HEK293T (cell line): ENCODE measurements around the gene RIMS1.

Source experiments
- CTCF ChIA-PET: fragments of 350-600 bp; formaldehyde crosslinking; extraction: SDS; loops from one replicate; lab custom pipeline; 2021; ENCODE audit warnings: antibody characterized with exemption, inconsistent platforms; lab: Yijun Ruan, JAX
- POLR2A ChIA-PET: fragments of 350-600 bp; formaldehyde crosslinking; extraction: SDS; loops from one replicate; lab custom pipeline; 2020; ENCODE audit warnings: antibody characterized with exemption, inconsistent platforms; lab: Yijun Ruan, JAX
- DNase-seq: peaks from one replicate; pipeline ENCODE4 v3.0.0; 2012; ENCODE audit warnings: mixed read lengths; ENCODE audit errors: extremely low spot score
- ARNT ChIP-seq: fragments of 450-650 bp; IDR thresholded peaks from 2 replicates; pipeline ENCODE4 v1.6.1; 2017; ENCODE audit warnings: mild to moderate bottlenecking
- BHLHE40 ChIP-seq: fragments of 450-650 bp; IDR thresholded peaks from 2 replicates; pipeline ENCODE4 v1.6.1; 2016; ENCODE audit warnings: mild to moderate bottlenecking, moderate library complexity, borderline replicate concordance
- CTBP1 ChIP-seq: fragments of 450-650 bp; IDR thresholded peaks from 2 replicates; pipeline ENCODE4 v1.6.1; 2016; ENCODE audit warnings: borderline replicate concordance
- ELF4 ChIP-seq: fragments of 450-650 bp; IDR thresholded peaks from 2 replicates; pipeline ENCODE4 v1.6.1; 2017; ENCODE audit warnings: antibody characterized with exemption
- FOXA1 ChIP-seq: fragments of 450-650 bp; IDR thresholded peaks from 2 replicates; pipeline ENCODE4 v1.6.1; 2016; ENCODE audit warnings: mild to moderate bottlenecking
- FOXK2 ChIP-seq: fragments of 450-650 bp; IDR thresholded peaks from 2 replicates; pipeline ENCODE4 v1.6.1; 2016; ENCODE audit warnings: mild to moderate bottlenecking
- FOXM1 ChIP-seq: fragments of 450-650 bp; IDR thresholded peaks from 2 replicates; pipeline ENCODE4 v1.6.1; 2017; ENCODE audit warnings: mild to moderate bottlenecking, borderline replicate concordance
- HDGF ChIP-seq: fragments of 450-650 bp; IDR thresholded peaks from 2 replicates; pipeline ENCODE4 v1.6.1; 2017; ENCODE audit warnings: antibody characterized with exemption, borderline replicate concordance
- L3MBTL2 ChIP-seq: fragments of 450-650 bp; conservative IDR thresholded peaks from 2 replicates; pipeline ENCODE4 v1.6.1; 2016; ENCODE audit warnings: mild to moderate bottlenecking
- LEF1 ChIP-seq: fragments of 450-650 bp; IDR thresholded peaks from 2 replicates; pipeline ENCODE4 v1.6.1; 2017; ENCODE audit warnings: mild to moderate bottlenecking, borderline replicate concordance
- NFRKB ChIP-seq: fragments of 450-650 bp; IDR thresholded peaks from 2 replicates; pipeline ENCODE4 v1.6.1; 2016; ENCODE audit warnings: mild to moderate bottlenecking, moderate library complexity
- PKNOX1 ChIP-seq: fragments of 450-650 bp; IDR thresholded peaks from 2 replicates; pipeline ENCODE4 v1.6.1; 2016
- SP1 ChIP-seq: fragments of 450-650 bp; IDR thresholded peaks from 2 replicates; pipeline ENCODE4 v1.6.1; 2017
- SUZ12 ChIP-seq: fragments of 450-650 bp; IDR thresholded peaks from 2 replicates; pipeline ENCODE4 v1.6.1; 2016; ENCODE audit warnings: mild to moderate bottlenecking
- TARDBP ChIP-seq: fragments of 450-650 bp; IDR thresholded peaks from 2 replicates; pipeline ENCODE4 v1.6.1; 2016
- ZNF384 ChIP-seq: fragments of 450-650 bp; IDR thresholded peaks from 2 replicates; pipeline ENCODE4 v1.6.1; 2016

The RIMS1 gene

DNA sequence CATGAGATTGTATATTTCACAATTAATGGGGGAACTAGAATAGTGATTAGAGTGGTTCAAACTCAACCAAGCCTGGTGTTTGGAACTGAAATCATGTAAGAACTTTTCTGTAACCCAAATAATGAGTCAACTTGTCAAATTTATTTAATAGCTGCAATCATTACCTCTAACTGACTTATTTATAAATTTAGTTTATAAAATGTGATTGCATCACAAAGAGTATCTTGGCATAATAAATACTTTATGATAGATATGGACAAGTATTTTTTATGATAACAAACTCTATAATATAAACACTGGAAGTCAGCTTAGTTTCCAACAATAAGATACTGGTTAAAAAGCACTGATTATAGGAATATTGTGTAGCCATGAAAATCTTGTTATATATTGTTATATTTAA, 319.1 kb downstream of the RIMS1 start:
- TF ChIP-seq BHLHE40 (no peak), SUZ12 (no peak), FOXA1 (no peak), SP1 (no peak), LEF1 (no peak), ZNF384 (no peak)
- ChIA-PET POLR2A (no interaction called here), CTCF (no interaction called here)
- no peak for DNase-seq

DNA sequence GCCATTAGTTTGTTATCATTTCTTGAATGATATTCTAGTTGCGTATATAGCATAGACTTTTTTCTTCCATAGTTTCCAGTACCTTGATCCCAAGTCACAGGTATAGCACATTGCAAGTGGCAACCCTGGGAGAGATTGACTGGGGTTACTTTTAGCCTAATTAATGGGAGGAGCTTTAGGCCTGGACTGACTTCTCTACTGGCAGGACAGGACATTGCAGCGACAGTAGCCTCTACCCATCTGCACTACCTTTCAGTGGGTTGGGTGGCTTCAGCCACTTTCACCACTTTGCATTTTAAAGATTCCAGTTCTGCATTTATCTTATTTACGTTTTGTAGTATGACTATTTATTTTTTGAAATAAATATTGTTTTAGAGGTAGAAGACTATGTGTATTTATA, 320.3 kb downstream of the RIMS1 start:
- TF ChIP-seq HDGF (no peak), SP1 (no peak)
- CTCF ChIA-PET, result interaction anchor here (0.6 kb wide), 2 partner anchors 124 to 186 kb away, joined by 3 read pairs; no protein-coding TSS in a partner anchor
- POLR2A ChIA-PET, result no interaction called here
- DNase-seq, result peak; percentile 7

DNA sequence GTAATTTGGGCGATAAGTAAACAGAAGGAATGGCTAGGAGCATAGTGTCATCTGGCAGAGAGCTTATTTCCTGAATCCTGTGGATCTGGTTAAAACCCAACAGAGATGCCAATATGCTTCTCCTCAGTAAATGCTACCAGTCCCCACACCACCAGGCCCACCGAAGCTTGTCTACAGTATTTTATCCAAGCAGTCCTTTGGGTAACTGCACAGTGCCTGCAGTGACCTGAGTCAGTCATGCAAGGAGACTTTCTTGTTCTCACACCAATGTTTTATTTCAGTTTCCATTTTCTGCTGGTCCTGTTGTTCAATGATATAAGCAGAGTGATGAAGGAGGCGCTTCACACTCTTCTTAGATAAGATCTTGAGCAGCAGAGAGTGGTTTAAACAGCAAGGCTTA, 326.3 kb downstream of the RIMS1 start:
- TF ChIP-seq SP1 (no peak), CTBP1 (no peak), FOXK2 (no peak), LEF1 (no peak), ZNF384 (no peak), ELF4 (no peak), ARNT (no peak), PKNOX1 (no peak), L3MBTL2 (no peak)
- POLR2A ChIA-PET, result no interaction called here
- CTCF ChIA-PET, result interaction anchor here (0.6 kb wide), 2 partner anchors 73 to 817 kb away, joined by 3 read pairs; no protein-coding TSS in a partner anchor
- no peak for DNase-seq

DNA sequence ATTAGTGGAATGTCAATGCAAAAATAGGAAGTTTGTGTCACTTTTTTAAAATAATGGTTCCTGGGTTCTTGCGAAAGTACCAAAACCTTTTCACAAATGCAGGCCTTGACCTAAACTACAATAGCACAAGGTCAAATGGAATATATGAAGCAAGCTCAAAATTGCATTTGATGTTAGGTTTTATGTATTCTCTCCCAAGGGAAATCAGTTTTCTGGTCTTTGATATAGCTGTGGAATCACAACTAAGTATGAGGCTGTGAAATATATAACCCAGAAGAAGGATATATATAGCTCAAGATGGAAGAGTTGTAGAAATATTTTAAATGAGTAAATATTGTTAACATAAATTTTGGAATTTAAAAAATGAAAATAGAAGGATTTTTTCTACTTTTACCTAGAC, 327.3 kb downstream of the RIMS1 start:
- TF ChIP-seq HDGF (no peak), ARNT (no peak), TARDBP (no peak), ELF4 (no peak), FOXA1 (no peak), CTBP1 (no peak), SUZ12 (no peak), BHLHE40 (no peak), LEF1 (no peak)
- no peak for DNase-seq
- POLR2A ChIA-PET, result no interaction called here
- CTCF ChIA-PET, result no interaction called here

- ChIA-PET CTCF (no interaction called here), POLR2A (no interaction called here)
- no peak for DNase-seq
- TF ChIP-seq FOXK2, result no peak
- no peak for TF ChIP-seq ZNF384
- no peak for TF ChIP-seq L3MBTL2
- TF ChIP-seq TARDBP, result no peak
- TF ChIP-seq ELF4, result no peak
- TF ChIP-seq SUZ12, result no peak
- TF ChIP-seq BHLHE40, result no peak
- no peak for TF ChIP-seq HDGF
- no peak for TF ChIP-seq LEF1
- TF ChIP-seq FOXA1, result no peak
- no peak for TF ChIP-seq ARNT
- no peak for TF ChIP-seq CTBP1
- no peak for TF ChIP-seq FOXM1
- no peak for TF ChIP-seq SP1
- TF ChIP-seq NFRKB, result no peak
These were observed 330.1 kb downstream of the RIMS1 start for GRCh38 chr6:72216222-72217068.

DNA sequence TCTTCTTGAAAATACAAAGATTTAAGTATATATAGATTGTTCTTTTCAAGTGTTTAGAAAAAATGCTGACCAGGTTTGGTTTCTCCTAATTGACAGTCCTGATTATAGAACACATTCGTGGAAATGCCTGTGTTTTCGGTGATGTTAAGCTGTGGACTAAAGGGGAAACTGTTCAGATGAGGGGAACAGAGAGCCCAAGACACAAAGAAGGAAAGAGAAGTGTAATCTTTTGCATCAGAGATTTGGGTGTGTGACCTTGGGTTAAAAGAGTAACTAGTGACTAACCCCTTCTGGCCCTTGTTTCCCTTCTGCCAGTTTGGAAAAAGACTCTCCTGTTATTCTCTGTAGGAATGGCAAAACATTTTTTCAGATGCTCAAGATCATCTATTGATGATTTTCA, 331.3 kb downstream of the RIMS1 start:
- no peak for DNase-seq
- POLR2A ChIA-PET, result no interaction called here
- no peak for TF ChIP-seq FOXA1
- TF ChIP-seq FOXM1, result no peak
- TF ChIP-seq TARDBP, result no peak
- TF ChIP-seq NFRKB, result no peak
- CTCF ChIA-PET, result no interaction called here

- peak; percentile 66 for DNase-seq
- CTCF ChIA-PET, result no interaction called here
- POLR2A ChIA-PET, result no interaction called here
- TF ChIP-seq SP1 (no peak), NFRKB (no peak), TARDBP (no peak), BHLHE40 (no peak), ELF4 (no peak)
These were observed 331.8 kb downstream of the RIMS1 start for GRCh38 chr6:72218125-72218524.

GRCh38 chr6:72219536-72219935, 333.2 kb downstream of the RIMS1 start:
- CTCF ChIA-PET, result no interaction called here
- TF ChIP-seq PKNOX1 (no peak), LEF1 (no peak), NFRKB (no peak), ELF4 (no peak), L3MBTL2 (no peak), FOXM1 (no peak), SP1 (no peak), BHLHE40 (no peak), SUZ12 (no peak), FOXA1 (no peak), HDGF (no peak)
- no peak for DNase-seq
- POLR2A ChIA-PET, result no interaction called here
